A549 (cell line): ENCODE data around the gene PDZD7.

Experiments
- ESRRA ChIP-seq: fragments of 150-350 bp; IDR thresholded peaks from 2 replicates; pipeline ENCODE4 v1.6.1; 2014; ENCODE audit warnings: mild to moderate bottlenecking, low read length, borderline replicate concordance
- JUNB ChIP-seq: fragments of >200 bp; sonication (Bioruptor Twin); formaldehyde crosslinking; IDR thresholded peaks from 2 replicates; pipeline ENCODE4 v1.6.1; 2016
- MYC ChIP-seq: IDR thresholded peaks from 2 replicates; pipeline ENCODE4 v1.6.1; 2012; ENCODE audit warnings: mild to moderate bottlenecking, inconsistent platforms, low read length, improper control_type of control experiment, borderline replicate concordance
- POLR2A ChIP-seq: IDR thresholded peaks from 2 replicates; pipeline ENCODE4 v1.6.1; 2012; ENCODE audit warnings: mild to moderate bottlenecking, low read length
- RAD21 ChIP-seq, 2 experiments: fragments of >200 bp in 1 of 2; sonication (Bioruptor Twin) in 1 of 2; formaldehyde crosslinking in 1 of 2; IDR thresholded peaks in 1 of 2; conservative IDR thresholded peaks in 1 of 2; 2 replicates in 1 of 2; 3 replicates in 1 of 2; pipeline ENCODE4 v1.6.1; 2012 to 2018; ENCODE audit warnings: inconsistent platforms in 1 of 2
- RFX5 ChIP-seq: fragments of 450-650 bp; IDR thresholded peaks from 2 replicates; pipeline ENCODE4 v1.7.1; 2014; ENCODE audit warnings: antibody characterized with exemption, mild to moderate bottlenecking, moderate library complexity
- ZNF302 ChIP-seq: fragments of 250-450 bp; sonication (Bioruptor Pico); IDR thresholded peaks from 2 replicates; pipeline ENCODE4 v1.9.0; 2021; ENCODE audit warnings: inconsistent platforms, mild to moderate bottlenecking, moderate library complexity
- TF ChIP-seq, protein P1 (sequence below): fragments of >200 bp; sonication (Bioruptor Twin); formaldehyde crosslinking; IDR thresholded peaks from 3 replicates; pipeline ENCODE4 v1.5.1; 2016
- TF ChIP-seq, protein P2 (sequence below): fragments of 200-600 bp; sonication (generic); IDR thresholded peaks from 2 replicates; pipeline ENCODE4 v1.6.1; 2016; ENCODE audit warnings: antibody characterized with exemption, mild to moderate bottlenecking, moderate library complexity
- TF ChIP-seq, protein P3 (sequence below): fragments of 250-450 bp; sonication (Bioruptor Pico); IDR thresholded peaks from 2 replicates; pipeline ENCODE4 v1.5.0; 2021; ENCODE audit warnings: mild to moderate bottlenecking, moderate library complexity, borderline replicate concordance

DNA sequence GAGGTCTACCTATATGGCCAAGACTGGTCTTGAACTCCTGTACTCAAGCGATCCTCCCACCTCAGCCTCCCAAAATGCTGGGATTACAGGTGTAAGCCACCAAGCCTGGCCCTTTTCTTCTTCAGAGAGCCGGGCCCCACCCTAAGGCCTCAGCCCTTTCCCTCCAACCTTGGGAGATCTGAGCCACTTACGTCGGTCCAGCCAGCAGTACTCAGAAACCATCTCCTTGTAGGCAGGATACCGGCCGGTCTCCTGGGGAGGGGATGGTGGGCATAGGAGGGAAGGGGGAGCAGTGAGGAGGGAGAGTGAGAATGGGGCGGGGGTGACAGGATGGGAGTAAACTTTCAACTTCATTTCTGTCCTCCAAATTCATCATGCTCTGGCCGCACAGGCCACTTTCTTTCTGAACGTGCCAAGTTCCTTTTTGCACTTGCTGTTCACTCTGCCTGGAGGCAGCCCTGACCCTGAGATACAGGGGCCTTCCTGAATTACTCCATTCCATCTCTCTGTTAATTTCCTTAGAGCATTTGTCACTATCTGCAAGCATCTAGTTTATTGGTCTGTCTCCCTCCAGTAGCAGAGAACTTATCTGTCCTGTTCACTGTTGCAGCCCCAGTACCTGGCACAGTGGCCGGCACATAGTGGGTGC is 10.4 kb downstream of the PDZD7 start:
- TF ChIP-seq, protein P1, sequence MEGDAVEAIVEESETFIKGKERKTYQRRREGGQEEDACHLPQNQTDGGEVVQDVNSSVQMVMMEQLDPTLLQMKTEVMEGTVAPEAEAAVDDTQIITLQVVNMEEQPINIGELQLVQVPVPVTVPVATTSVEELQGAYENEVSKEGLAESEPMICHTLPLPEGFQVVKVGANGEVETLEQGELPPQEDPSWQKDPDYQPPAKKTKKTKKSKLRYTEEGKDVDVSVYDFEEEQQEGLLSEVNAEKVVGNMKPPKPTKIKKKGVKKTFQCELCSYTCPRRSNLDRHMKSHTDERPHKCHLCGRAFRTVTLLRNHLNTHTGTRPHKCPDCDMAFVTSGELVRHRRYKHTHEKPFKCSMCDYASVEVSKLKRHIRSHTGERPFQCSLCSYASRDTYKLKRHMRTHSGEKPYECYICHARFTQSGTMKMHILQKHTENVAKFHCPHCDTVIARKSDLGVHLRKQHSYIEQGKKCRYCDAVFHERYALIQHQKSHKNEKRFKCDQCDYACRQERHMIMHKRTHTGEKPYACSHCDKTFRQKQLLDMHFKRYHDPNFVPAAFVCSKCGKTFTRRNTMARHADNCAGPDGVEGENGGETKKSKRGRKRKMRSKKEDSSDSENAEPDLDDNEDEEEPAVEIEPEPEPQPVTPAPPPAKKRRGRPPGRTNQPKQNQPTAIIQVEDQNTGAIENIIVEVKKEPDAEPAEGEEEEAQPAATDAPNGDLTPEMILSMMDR = no peak
- TF ChIP-seq POLR2A (no peak), ESRRA (no peak), RFX5 (no peak), JUNB (no peak), RAD21 (conservative IDR thresholded peaks at IDR 0.05 in 1 of 2, IDR thresholded peaks at IDR 0.05 in 1 of 2) (no peak), MYC (no peak), ZNF302 (CRISPR knock-in tag) (no peak)
- TF ChIP-seq, protein P2, sequence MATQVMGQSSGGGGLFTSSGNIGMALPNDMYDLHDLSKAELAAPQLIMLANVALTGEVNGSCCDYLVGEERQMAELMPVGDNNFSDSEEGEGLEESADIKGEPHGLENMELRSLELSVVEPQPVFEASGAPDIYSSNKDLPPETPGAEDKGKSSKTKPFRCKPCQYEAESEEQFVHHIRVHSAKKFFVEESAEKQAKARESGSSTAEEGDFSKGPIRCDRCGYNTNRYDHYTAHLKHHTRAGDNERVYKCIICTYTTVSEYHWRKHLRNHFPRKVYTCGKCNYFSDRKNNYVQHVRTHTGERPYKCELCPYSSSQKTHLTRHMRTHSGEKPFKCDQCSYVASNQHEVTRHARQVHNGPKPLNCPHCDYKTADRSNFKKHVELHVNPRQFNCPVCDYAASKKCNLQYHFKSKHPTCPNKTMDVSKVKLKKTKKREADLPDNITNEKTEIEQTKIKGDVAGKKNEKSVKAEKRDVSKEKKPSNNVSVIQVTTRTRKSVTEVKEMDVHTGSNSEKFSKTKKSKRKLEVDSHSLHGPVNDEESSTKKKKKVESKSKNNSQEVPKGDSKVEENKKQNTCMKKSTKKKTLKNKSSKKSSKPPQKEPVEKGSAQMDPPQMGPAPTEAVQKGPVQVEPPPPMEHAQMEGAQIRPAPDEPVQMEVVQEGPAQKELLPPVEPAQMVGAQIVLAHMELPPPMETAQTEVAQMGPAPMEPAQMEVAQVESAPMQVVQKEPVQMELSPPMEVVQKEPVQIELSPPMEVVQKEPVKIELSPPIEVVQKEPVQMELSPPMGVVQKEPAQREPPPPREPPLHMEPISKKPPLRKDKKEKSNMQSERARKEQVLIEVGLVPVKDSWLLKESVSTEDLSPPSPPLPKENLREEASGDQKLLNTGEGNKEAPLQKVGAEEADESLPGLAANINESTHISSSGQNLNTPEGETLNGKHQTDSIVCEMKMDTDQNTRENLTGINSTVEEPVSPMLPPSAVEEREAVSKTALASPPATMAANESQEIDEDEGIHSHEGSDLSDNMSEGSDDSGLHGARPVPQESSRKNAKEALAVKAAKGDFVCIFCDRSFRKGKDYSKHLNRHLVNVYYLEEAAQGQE = no peak
- TF ChIP-seq, protein P3, sequence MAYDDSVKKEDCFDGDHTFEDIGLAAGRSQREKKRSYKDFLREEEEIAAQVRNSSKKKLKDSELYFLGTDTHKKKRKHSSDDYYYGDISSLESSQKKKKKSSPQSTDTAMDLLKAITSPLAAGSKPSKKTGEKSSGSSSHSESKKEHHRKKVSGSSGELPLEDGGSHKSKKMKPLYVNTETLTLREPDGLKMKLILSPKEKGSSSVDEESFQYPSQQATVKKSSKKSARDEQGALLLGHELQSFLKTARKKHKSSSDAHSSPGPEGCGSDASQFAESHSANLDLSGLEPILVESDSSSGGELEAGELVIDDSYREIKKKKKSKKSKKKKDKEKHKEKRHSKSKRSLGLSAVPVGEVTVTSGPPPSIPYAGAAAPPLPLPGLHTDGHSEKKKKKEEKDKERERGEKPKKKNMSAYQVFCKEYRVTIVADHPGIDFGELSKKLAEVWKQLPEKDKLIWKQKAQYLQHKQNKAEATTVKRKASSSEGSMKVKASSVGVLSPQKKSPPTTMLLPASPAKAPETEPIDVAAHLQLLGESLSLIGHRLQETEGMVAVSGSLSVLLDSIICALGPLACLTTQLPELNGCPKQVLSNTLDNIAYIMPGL (CRISPR knock-in tag) = no peak
